CD4-positive, alpha-beta T cell treated with Interferon gamma for 1 hour (primary cell): Measurements from ENCODE around the gene NDUFAF5.
"Not testable (repeated sequence)": the region's sequence is repeated elsewhere in the genome, so short reads cannot be mapped to it uniquely, and the experiment has no call there.

Experiments
- DNase-seq: peaks from one replicate; pipeline ENCODE4 v3.0.0-alpha.2; 2020

The NDUFAF5 gene

GRCh38 chr20:13784893-13785715 lies at the start of gene NDUFAF5, which contains the start of gene ESF1:
Gene NDUFAF5 (plus strand): TSS chr20:13785028. CDS start chr20:13785069, 41 bp downstream.
Gene ESF1 (minus strand): TSS chr20:13784919. CDS start chr20:13783140, 1,779 bp downstream.
- DNase-seq: peak; percentile 94

- no peak for DNase-seq
Measured at GRCh38 chr20:13735826-13736225, 49.0 kb upstream of the NDUFAF5 start.

- DNase-seq: no peak
Measured at GRCh38 chr20:13736436-13737191, 48.2 kb upstream of the NDUFAF5 start.

- DNase-seq: not testable (repeated sequence)
Measured at GRCh38 chr20:13738187-13738586, 46.6 kb upstream of the NDUFAF5 start.

GRCh38 chr20:13739731-13740649 lies 44.8 kb upstream of the NDUFAF5 start:
- DNase-seq: no peak

- no peak for DNase-seq
Measured at GRCh38 chr20:13741879-13742278, 42.9 kb upstream of the NDUFAF5 start.

- no peak for DNase-seq
Measured at GRCh38 chr20:13744352-13744751, 40.5 kb upstream of the NDUFAF5 start.

- no peak for DNase-seq
Measured at GRCh38 chr20:13745784-13746183, 39.0 kb upstream of the NDUFAF5 start.

GRCh38 chr20:13749811-13750210 lies 35.0 kb upstream of the NDUFAF5 start:
- DNase-seq: no peak

- DNase-seq: no peak
Measured at GRCh38 chr20:13753436-13754036, 31.3 kb upstream of the NDUFAF5 start.

GRCh38 chr20:13755809-13756208 lies 29.0 kb upstream of the NDUFAF5 start:
- no peak for DNase-seq

GRCh38 chr20:13756551-13756950 lies 28.3 kb upstream of the NDUFAF5 start:
- DNase-seq: no peak

- DNase-seq: no peak
Measured at GRCh38 chr20:13758884-13759283, 25.9 kb upstream of the NDUFAF5 start.

GRCh38 chr20:13760451-13760946 lies 24.3 kb upstream of the NDUFAF5 start:
- DNase-seq: not testable (repeated sequence)

GRCh38 chr20:13765299-13765698 lies 19.5 kb upstream of the NDUFAF5 start:
- DNase-seq: no peak

- no peak for DNase-seq
Measured at GRCh38 chr20:13765868-13766416, 18.9 kb upstream of the NDUFAF5 start.

- no peak for DNase-seq
Measured at GRCh38 chr20:13770141-13770540, 14.7 kb upstream of the NDUFAF5 start.

GRCh38 chr20:13771853-13772453 lies 12.9 kb upstream of the NDUFAF5 start:
- no peak for DNase-seq

- no peak for DNase-seq
Measured at GRCh38 chr20:13772529-13772928, 12.3 kb upstream of the NDUFAF5 start.

GRCh38 chr20:13775867-13776266 lies 9.0 kb upstream of the NDUFAF5 start:
- no peak for DNase-seq

- DNase-seq: no peak
Measured at GRCh38 chr20:13777171-13777601, 7.6 kb upstream of the NDUFAF5 start.
